ENCODE results near the gene VIM. TPM values are rescaled to one million over a fixed set of nuclear protein-coding genes. Genes with fewer than 3 reads are reported as not detected.

The VIM gene
- total RNA-seq, 2 donors from 2014 or later: 539 to 1,025 TPM

- peak in 3 of 7 experiments; percentile 3 to 17 (median 8) for TF ChIP-seq CTCF (IDR thresholded peaks at IDR 0.05)
- peak; percentile 71 to 87 (median 81) for TF ChIP-seq POLR2A (IDR thresholded peaks at IDR 0.05)
- peak within 1 kb of the TSS; percentile 50 to 79 for H3K4me3 ChIP-seq
- intact Hi-C loops (cut with DNase I): no loop called here
Observed at GRCh38 chr10:17200912-17201793, 26.9 kb upstream of the VIM start, which contains the start of gene TRDMT1. TSS of gene TRDMT1 (minus strand) at chr10:17201672. CDS start at chr10:17201634, 38 bp downstream.

GRCh38 chr10:17201794-17202116 is 26.3 kb upstream of the VIM start:
- TF ChIP-seq POLR2A (IDR thresholded peaks at IDR 0.05) (no peak), CTCF (IDR thresholded peaks at IDR 0.05) (no peak)
- intact Hi-C loops (cut with DNase I): no loop called here

More at GRCh38 chr10:17200912-17201793, 26.9 kb upstream of the VIM start, which contains the start of gene TRDMT1:
- Histone ChIP-seq H3K9me3 (no peaks in the 10 kb centered on the region), H3K27ac (peak within 1 kb of the TSS; percentile 88 to 96 (median 94)), H3K4me1 (peaks cover 15% of the 10 kb centered on the region), H3K27me3 (no peaks in the 10 kb centered on the region), H3K36me3 (replicated peaks in 1 of 2; ENCODE audit: insufficient read depth in 1 of 2, low read depth in 2 of 2) (no peaks in the 10 kb centered on the region)
- peak; percentile 86 to 90 (median 89) for DNase-seq
- 0 to 1% methylated on average over 36 to 59 of the region's 60 CpGs for WGBS, 2 donors
- peak; percentile 99 for ATAC-seq

GRCh38 chr10:17202506-17202905 is 25.5 kb upstream of the VIM start:
- Histone ChIP-seq H3K4me3 (no peak overlapping the region), H3K4me1 (peaks cover 15% of the 10 kb centered on the region), H3K27me3 (no peaks in the 10 kb centered on the region), H3K27ac (no peak overlapping the region), H3K9me3 (no peaks in the 10 kb centered on the region), H3K36me3 (replicated peaks in 1 of 2; ENCODE audit: insufficient read depth in 1 of 2, low read depth in 2 of 2) (no peaks in the 10 kb centered on the region)
- no peak for ATAC-seq
- DNase-seq: no peak
- TF ChIP-seq POLR2A (IDR thresholded peaks at IDR 0.05) (no peak), CTCF (IDR thresholded peaks at IDR 0.05) (no peak)
- WGBS, 2 donors: 83 to 87% methylated on average over 2 of the region's 2 CpGs
- intact Hi-C loops (cut with DNase I): no loop called here

More at GRCh38 chr10:17201794-17202116, 26.3 kb upstream of the VIM start:
- Histone ChIP-seq H3K27me3 (no peaks in the 10 kb centered on the region), H3K4me1 (peaks cover 15% of the 10 kb centered on the region), H3K36me3 (replicated peaks in 1 of 2; ENCODE audit: insufficient read depth in 1 of 2, low read depth in 2 of 2) (no peaks in the 10 kb centered on the region), H3K4me3 (peak overlapping the region in 1 of 2 donors; percentile 50), H3K9me3 (no peaks in the 10 kb centered on the region), H3K27ac (peak overlapping the region; percentile 88 to 96 (median 94))
- ATAC-seq: no peak
- no peak for DNase-seq
- WGBS, 2 donors: 14 to 15% methylated on average over 3 of the region's 3 CpGs

- Histone ChIP-seq H3K27ac (no peak overlapping the region), H3K36me3 (replicated peaks in 1 of 2; ENCODE audit: insufficient read depth in 1 of 2, low read depth in 2 of 2) (no peaks in the 10 kb centered on the region), H3K27me3 (no peaks in the 10 kb centered on the region), H3K9me3 (no peaks in the 10 kb centered on the region), H3K4me1 (peaks cover 15% of the 10 kb centered on the region), H3K4me3 (no peak overlapping the region)
- DNase-seq (no peak), ATAC-seq (no peak)
- intact Hi-C loops (cut with DNase I): no loop called here
- 80 to 84% methylated on average over 4 of the region's 4 CpGs for whole genome bisulfite sequencing, 2 donors
- TF ChIP-seq POLR2A (IDR thresholded peaks at IDR 0.05) (no peak), CTCF (IDR thresholded peaks at IDR 0.05) (no peak)
Observed at GRCh38 chr10:17202999-17203398, 25.0 kb upstream of the VIM start.
